Transverse colon (tissue), 4 donors: Measurements from ENCODE around the gene SAMD7.

ENCODE experiments used
- CTCF ChIP-seq, 5 experiments: fragments of 200-600 bp in 3 of 5; fragments of 450-650 bp in 2 of 5; sonication (generic) in 3 of 5; IDR thresholded peaks; 1 replicate in 2 of 5; 2 replicates in 3 of 5; pipeline ENCODE4 v1.5.1; 2016 to 2017; ENCODE audit warnings: antibody characterized with exemption in 5 of 5, inconsistent platforms in 3 of 5, mild to moderate bottlenecking in 2 of 5, moderate library complexity in 1 of 5
- EP300 ChIP-seq: sonication (generic); formaldehyde crosslinking; IDR thresholded peaks from one replicate; pipeline ENCODE4 v1.6.1; 2017; ENCODE audit warnings: antibody characterized with exemption, low read depth
- POLR2A ChIP-seq: fragments of 450-650 bp; IDR thresholded peaks from one replicate; pipeline ENCODE4 v1.6.1; 2016; ENCODE audit warnings: antibody characterized with exemption, mild to moderate bottlenecking, moderate library complexity
- POLR2AphosphoS5 ChIP-seq, 3 donors: sonication (generic); formaldehyde crosslinking; IDR thresholded peaks; one replicate each; pipeline ENCODE4 v1.6.1; 2016; ENCODE audit warnings: antibody characterized with exemption in 3 of 3

GRCh38 chr3:169861871-169862270 is 49.5 kb upstream of the SAMD7 start:
- TF ChIP-seq CTCF (IDR thresholded peaks at IDR 0.05): no peak
- no peak for TF ChIP-seq POLR2A
- no peak for TF ChIP-seq POLR2AphosphoS5 (IDR thresholded peaks at IDR 0.05)
- TF ChIP-seq EP300: no peak
